ENCODE data around the gene CFB.
A peak's percentile ranks its signal among the peaks of the same experiment; 100 is the strongest.

DNA sequence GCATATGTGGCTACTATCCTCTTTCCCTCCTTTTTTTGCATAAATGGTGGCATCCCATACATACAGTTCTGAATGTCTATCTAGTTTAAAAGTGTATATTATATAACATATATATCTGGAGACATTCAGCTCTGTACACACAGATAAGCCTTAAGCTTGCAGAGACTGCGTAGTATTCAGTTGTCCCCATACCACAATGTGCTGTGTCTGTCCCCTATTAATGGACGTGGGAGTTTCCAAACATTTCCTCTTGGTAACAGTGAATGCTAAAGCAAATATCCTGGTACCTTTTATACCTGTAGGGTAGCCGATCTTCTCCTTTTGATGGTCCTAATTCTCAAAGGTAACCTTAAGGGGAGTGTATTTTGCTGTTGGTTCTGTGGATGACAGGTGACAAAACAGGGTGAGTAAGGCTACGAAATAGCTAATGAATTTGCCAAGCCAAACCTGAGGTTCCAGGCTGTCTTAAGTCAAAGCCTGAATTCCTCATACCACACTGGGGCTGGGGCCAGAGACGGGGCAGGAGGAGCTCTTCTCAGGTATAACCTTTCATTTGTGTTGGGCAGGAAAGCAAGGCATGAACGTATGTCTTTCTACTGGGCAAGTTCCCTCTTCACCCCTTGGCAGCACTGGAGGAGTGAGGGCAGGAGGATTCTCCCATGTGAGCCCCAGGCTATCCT lies 26.1 kb upstream of the CFB start:
- TF ChIP-seq, protein P1, sequence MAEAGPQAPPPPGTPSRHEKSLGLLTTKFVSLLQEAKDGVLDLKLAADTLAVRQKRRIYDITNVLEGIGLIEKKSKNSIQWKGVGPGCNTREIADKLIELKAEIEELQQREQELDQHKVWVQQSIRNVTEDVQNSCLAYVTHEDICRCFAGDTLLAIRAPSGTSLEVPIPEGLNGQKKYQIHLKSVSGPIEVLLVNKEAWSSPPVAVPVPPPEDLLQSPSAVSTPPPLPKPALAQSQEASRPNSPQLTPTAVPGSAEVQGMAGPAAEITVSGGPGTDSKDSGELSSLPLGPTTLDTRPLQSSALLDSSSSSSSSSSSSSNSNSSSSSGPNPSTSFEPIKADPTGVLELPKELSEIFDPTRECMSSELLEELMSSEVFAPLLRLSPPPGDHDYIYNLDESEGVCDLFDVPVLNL (CRISPR knock-in tag; IDR thresholded peaks at IDR 0.05; ENCODE audit: low read depth): no peak
- TF ChIP-seq ZBTB7A (IDR thresholded peaks at IDR 0.05; ENCODE audit: borderline replicate concordance, control insufficient read depth, low read depth, low read length) (no peak), TAF15 (IDR thresholded peaks at IDR 0.05; ENCODE audit: low read depth, low read length) (no peak), CBFA2T2 (conservative IDR thresholded peaks at IDR 0.05) (0 out of 2 replicates have a peak, but pooled peaks have one; percentile 24), HDAC2 (IDR thresholded peaks at IDR 0.05) (no peak), POLR2AphosphoS2 (IDR thresholded peaks at IDR 0.05; ENCODE audit: low read length) (no peak), NFYB (IDR thresholded peaks at IDR 0.05; ENCODE audit: extremely low read depth, insufficient read length) (no peak), ATF1 (CRISPR knock-in tag; IDR thresholded peaks at IDR 0.05) (no peak), ATF1 (tag; IDR thresholded peaks at IDR 0.05) (no peak), HDGF (IDR thresholded peaks at IDR 0.05) (no peak)
- TF ChIP-seq, protein P2, sequence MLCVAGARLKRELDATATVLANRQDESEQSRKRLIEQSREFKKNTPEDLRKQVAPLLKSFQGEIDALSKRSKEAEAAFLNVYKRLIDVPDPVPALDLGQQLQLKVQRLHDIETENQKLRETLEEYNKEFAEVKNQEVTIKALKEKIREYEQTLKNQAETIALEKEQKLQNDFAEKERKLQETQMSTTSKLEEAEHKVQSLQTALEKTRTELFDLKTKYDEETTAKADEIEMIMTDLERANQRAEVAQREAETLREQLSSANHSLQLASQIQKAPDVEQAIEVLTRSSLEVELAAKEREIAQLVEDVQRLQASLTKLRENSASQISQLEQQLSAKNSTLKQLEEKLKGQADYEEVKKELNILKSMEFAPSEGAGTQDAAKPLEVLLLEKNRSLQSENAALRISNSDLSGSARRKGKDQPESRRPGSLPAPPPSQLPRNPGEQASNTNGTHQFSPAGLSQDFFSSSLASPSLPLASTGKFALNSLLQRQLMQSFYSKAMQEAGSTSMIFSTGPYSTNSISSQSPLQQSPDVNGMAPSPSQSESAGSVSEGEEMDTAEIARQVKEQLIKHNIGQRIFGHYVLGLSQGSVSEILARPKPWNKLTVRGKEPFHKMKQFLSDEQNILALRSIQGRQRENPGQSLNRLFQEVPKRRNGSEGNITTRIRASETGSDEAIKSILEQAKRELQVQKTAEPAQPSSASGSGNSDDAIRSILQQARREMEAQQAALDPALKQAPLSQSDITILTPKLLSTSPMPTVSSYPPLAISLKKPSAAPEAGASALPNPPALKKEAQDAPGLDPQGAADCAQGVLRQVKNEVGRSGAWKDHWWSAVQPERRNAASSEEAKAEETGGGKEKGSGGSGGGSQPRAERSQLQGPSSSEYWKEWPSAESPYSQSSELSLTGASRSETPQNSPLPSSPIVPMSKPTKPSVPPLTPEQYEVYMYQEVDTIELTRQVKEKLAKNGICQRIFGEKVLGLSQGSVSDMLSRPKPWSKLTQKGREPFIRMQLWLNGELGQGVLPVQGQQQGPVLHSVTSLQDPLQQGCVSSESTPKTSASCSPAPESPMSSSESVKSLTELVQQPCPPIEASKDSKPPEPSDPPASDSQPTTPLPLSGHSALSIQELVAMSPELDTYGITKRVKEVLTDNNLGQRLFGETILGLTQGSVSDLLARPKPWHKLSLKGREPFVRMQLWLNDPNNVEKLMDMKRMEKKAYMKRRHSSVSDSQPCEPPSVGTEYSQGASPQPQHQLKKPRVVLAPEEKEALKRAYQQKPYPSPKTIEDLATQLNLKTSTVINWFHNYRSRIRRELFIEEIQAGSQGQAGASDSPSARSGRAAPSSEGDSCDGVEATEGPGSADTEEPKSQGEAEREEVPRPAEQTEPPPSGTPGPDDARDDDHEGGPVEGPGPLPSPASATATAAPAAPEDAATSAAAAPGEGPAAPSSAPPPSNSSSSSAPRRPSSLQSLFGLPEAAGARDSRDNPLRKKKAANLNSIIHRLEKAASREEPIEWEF (CRISPR knock-in tag; IDR thresholded peaks at IDR 0.05): no peak
- TF ChIP-seq, protein P3, sequence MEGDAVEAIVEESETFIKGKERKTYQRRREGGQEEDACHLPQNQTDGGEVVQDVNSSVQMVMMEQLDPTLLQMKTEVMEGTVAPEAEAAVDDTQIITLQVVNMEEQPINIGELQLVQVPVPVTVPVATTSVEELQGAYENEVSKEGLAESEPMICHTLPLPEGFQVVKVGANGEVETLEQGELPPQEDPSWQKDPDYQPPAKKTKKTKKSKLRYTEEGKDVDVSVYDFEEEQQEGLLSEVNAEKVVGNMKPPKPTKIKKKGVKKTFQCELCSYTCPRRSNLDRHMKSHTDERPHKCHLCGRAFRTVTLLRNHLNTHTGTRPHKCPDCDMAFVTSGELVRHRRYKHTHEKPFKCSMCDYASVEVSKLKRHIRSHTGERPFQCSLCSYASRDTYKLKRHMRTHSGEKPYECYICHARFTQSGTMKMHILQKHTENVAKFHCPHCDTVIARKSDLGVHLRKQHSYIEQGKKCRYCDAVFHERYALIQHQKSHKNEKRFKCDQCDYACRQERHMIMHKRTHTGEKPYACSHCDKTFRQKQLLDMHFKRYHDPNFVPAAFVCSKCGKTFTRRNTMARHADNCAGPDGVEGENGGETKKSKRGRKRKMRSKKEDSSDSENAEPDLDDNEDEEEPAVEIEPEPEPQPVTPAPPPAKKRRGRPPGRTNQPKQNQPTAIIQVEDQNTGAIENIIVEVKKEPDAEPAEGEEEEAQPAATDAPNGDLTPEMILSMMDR (IDR thresholded peaks at IDR 0.05 in 2 of 3, conservative IDR thresholded peaks at IDR 0.05 in 1 of 3; ENCODE audit: insufficient read depth in 2 of 3, low read depth in 1 of 3, low read length in 3 of 3): no peak
- TF ChIP-seq, protein P4, sequence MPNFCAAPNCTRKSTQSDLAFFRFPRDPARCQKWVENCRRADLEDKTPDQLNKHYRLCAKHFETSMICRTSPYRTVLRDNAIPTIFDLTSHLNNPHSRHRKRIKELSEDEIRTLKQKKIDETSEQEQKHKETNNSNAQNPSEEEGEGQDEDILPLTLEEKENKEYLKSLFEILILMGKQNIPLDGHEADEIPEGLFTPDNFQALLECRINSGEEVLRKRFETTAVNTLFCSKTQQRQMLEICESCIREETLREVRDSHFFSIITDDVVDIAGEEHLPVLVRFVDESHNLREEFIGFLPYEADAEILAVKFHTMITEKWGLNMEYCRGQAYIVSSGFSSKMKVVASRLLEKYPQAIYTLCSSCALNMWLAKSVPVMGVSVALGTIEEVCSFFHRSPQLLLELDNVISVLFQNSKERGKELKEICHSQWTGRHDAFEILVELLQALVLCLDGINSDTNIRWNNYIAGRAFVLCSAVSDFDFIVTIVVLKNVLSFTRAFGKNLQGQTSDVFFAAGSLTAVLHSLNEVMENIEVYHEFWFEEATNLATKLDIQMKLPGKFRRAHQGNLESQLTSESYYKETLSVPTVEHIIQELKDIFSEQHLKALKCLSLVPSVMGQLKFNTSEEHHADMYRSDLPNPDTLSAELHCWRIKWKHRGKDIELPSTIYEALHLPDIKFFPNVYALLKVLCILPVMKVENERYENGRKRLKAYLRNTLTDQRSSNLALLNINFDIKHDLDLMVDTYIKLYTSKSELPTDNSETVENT (CRISPR knock-in tag; IDR thresholded peaks at IDR 0.05): no peak
